Epithelial cell of esophagus (primary cell): ENCODE measurements around the gene CYP2F1.
"Not testable (repeated sequence)": the region's sequence is repeated elsewhere in the genome, so short reads cannot be mapped to it uniquely, and the experiment has no call there.

Source experiments
- DNase-seq: peaks from one replicate; pipeline ENCODE4 v3.0.0; 2010; ENCODE audit warnings: low read depth
- H3K4me3 ChIP-seq: 2 replicates; pipeline ENCODE4 v1.5.1; 2011; ENCODE audit warnings: mild to moderate bottlenecking, low read length, control low read depth
- CTCF ChIP-seq: IDR thresholded peaks from 2 replicates; pipeline ENCODE4 v1.5.1; 2011; ENCODE audit warnings: low read depth, mild to moderate bottlenecking, low read length, control low read depth, inconsistent platforms; ENCODE audit not compliant: insufficient read depth; ENCODE audit errors: missing control alignments

CYP2F1 gene

DNA sequence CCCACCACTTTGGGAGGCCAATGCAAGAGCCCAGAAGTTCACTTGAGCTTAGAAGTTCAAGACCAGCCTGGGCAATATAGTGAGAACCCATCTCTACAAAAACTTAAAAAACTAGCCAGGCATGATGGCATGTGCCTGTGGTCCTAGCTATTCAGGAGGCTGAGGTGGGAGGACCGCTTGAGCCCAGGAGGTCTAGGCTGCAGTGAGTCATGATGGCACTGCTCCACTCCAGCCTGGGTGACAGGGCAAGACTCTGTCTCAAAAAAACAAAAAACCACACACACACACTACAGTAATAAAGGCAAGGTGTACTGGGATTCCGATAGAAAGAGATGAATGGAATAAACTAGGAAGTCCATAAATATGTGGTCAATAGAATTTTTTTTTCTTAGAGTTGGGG, 35.6 kb downstream of the CYP2F1 start:
- no peak overlapping the region for H3K4me3 ChIP-seq
- no peak for DNase-seq
- no peak for TF ChIP-seq CTCF

DNA sequence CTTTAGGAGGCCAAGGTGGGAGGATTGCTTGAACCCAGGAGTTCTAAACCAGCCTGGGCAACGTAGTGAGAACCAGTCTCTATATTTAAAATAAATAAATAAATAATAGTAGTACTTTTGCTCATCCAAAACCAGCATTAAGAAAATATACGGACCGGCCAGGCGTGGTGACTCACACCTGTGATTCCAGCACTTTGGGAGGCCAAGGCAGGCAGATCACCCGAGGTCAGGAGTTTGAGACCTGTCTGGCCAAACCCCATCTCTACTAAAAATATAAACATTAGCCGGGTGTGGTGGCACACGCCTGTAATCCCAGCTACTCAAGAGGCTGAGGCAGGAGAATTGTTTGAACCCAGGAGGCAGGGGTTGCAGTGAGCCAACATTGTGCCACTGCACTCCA, 36.8 kb downstream of the CYP2F1 start:
- H3K4me3 ChIP-seq, DNase-seq: not testable (repeated sequence)

GRCh38 chr19:41154060-41154459, 39.8 kb downstream of the CYP2F1 start:
- no peak overlapping the region for H3K4me3 ChIP-seq
- no peak for TF ChIP-seq CTCF

GRCh38 chr19:41156207-41156606, 42.0 kb downstream of the CYP2F1 start:
- peak; percentile 37 for TF ChIP-seq CTCF
- H3K4me3 ChIP-seq = no peak overlapping the region
- DNase-seq = peak; percentile 23

More at GRCh38 chr19:41154060-41154459, 39.8 kb downstream of the CYP2F1 start:
- no peak for DNase-seq

DNA sequence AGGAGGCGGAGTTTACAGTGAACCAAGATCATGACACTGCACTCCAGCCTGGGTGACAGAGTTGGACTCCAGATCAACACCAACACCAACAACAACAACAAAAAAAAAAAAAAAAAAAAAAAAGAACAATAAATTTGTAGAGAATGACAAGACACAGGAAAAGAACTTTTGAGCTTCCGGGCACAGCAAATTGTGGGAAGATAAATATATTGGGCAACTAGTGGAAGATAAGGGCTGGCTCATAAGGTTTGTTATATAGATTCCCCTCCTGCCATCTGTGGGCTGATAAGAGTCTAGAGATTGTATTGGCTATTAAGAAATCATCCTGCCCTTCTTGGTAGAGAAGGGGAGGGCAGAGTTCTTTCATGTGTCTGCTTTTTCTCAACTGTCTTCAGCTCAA, 45.6 kb downstream of the CYP2F1 start:
- H3K4me3 ChIP-seq = no peak overlapping the region
- no peak for DNase-seq
- no peak for TF ChIP-seq CTCF

- H3K4me3 ChIP-seq = no peak overlapping the region
- TF ChIP-seq CTCF = peak; percentile 18
- DNase-seq = no peak
Observed at GRCh38 chr19:41161903-41162302, 47.7 kb downstream of the CYP2F1 start.

- no peak for DNase-seq
- no peak for TF ChIP-seq CTCF
- no peak overlapping the region for H3K4me3 ChIP-seq
Observed at GRCh38 chr19:41166944-41167804, 52.9 kb downstream of the CYP2F1 start.
